ENCODE results near the gene EFEMP1. TPM values are rescaled to one million over a fixed set of nuclear protein-coding genes. Genes with fewer than 3 reads are reported as not detected.

Gene EFEMP1
- total RNA-seq, 3 donors from 2014 or later (not counting 1 experiment from before 2014, with no cell fraction given), result not detected

GRCh38 chr2:55923982-55924321, 370 bp upstream of the EFEMP1 start:
- 3% methylated on average over 7 of the region's 8 CpGs for WGBS (ENCODE audit: insufficient coverage)
- ATAC-seq (no peak), DNase-seq (no peak)
- no peaks in the 10 kb centered on the region for H3K4me1 Mint-ChIP-seq
- no peaks in the 10 kb centered on the region for H3K36me3 Mint-ChIP-seq
- no peak overlapping the region for H3K4me3 ChIP-seq (ENCODE audit: low read length)
- peaks cover 20 to 30% of the 10 kb centered on the region in 2 donors for H3K27me3 Mint-ChIP-seq (ENCODE audit: low read depth in 2 of 2)
- TF ChIP-seq CTCF (IDR thresholded peaks at IDR 0.05), result no peak
- no peaks in the 10 kb centered on the region for H3K36me3 ChIP-seq (ENCODE audit: control insufficient read depth, insufficient read depth, low read length)
- H3K27me3 ChIP-seq (ENCODE audit: control insufficient read depth, insufficient read depth, low read length), result peaks cover 24% of the 10 kb centered on the region
- H3K4me3 Mint-ChIP-seq, result no peak overlapping the region
- H3K4me1 ChIP-seq (ENCODE audit: control insufficient read depth, insufficient read depth, low read length), result peaks cover 4% of the 10 kb centered on the region
- no peak overlapping the region for H3K27ac Mint-ChIP-seq
- intact Hi-C loops (cut with micrococcal nuclease), result no loop called here
- no peaks in the 10 kb centered on the region for H3K9me3 ChIP-seq (ENCODE audit: control insufficient read depth, insufficient read depth, low read length)
- peaks cover 0 to 2% of the 10 kb centered on the region in 2 donors for H3K9me3 Mint-ChIP-seq
- H3K27ac ChIP-seq (ENCODE audit: low read length), result no peak overlapping the region

- intact Hi-C loops (cut with micrococcal nuclease), result no loop called here
- Histone ChIP-seq H3K4me1 (ENCODE audit: control insufficient read depth, insufficient read depth, low read length) (peaks cover 4% of the 10 kb centered on the region), H3K36me3 (ENCODE audit: control insufficient read depth, insufficient read depth, low read length) (no peaks in the 10 kb centered on the region), H3K27ac (ENCODE audit: low read length) (no peak overlapping the region), H3K9me3 (ENCODE audit: control insufficient read depth, insufficient read depth, low read length) (no peaks in the 10 kb centered on the region), H3K4me3 (ENCODE audit: low read length) (no peak overlapping the region), H3K27me3 (ENCODE audit: control insufficient read depth, insufficient read depth, low read length) (peaks cover 24% of the 10 kb centered on the region)
- Mint-ChIP-seq H3K4me1 (no peaks in the 10 kb centered on the region), H3K27ac (no peak overlapping the region), H3K36me3 (no peaks in the 10 kb centered on the region), H3K4me3 (no peak overlapping the region), H3K27me3 (ENCODE audit: low read depth in 2 of 2) (peaks cover 20 to 28% of the 10 kb centered on the region in 2 donors), H3K9me3 (peaks cover 0 to 2% of the 10 kb centered on the region in 2 donors)
- WGBS (ENCODE audit: insufficient coverage), result 15% methylated on average over 18 of the region's 19 CpGs
- no peak for TF ChIP-seq CTCF (IDR thresholded peaks at IDR 0.05)
- DNase-seq, result no peak
- ATAC-seq, result no peak
Observed at GRCh38 chr2:55922291-55922907, 1.2 kb downstream of the EFEMP1 start.

- 85% methylated on average over 3 of the region's 3 CpGs for WGBS (ENCODE audit: insufficient coverage)
- Mint-ChIP-seq H3K9me3 (peaks cover 0 to 2% of the 10 kb centered on the region in 2 donors), H3K4me3 (no peak overlapping the region), H3K27ac (no peak overlapping the region), H3K36me3 (no peaks in the 10 kb centered on the region), H3K27me3 (ENCODE audit: low read depth in 2 of 2) (peaks cover 16 to 20% of the 10 kb centered on the region in 2 donors), H3K4me1 (no peaks in the 10 kb centered on the region)
- H3K36me3 ChIP-seq (ENCODE audit: control insufficient read depth, insufficient read depth, low read length), result no peaks in the 10 kb centered on the region
- H3K4me1 ChIP-seq (ENCODE audit: control insufficient read depth, insufficient read depth, low read length), result peaks cover 4% of the 10 kb centered on the region
- DNase-seq (no peak), ATAC-seq (no peak)
- no peak for TF ChIP-seq CTCF (IDR thresholded peaks at IDR 0.05)
- H3K27ac ChIP-seq (ENCODE audit: low read length), result no peak overlapping the region
- H3K4me3 ChIP-seq (ENCODE audit: low read length), result no peak overlapping the region
- peaks cover 24% of the 10 kb centered on the region for H3K27me3 ChIP-seq (ENCODE audit: control insufficient read depth, insufficient read depth, low read length)
- H3K9me3 ChIP-seq (ENCODE audit: control insufficient read depth, insufficient read depth, low read length), result no peaks in the 10 kb centered on the region
- intact Hi-C loops (cut with micrococcal nuclease), result no loop called here
Observed at GRCh38 chr2:55919574-55919973, 4.0 kb downstream of the EFEMP1 start.

- no peaks in the 10 kb centered on the region for H3K36me3 Mint-ChIP-seq
- H3K27me3 Mint-ChIP-seq (ENCODE audit: low read depth in 2 of 2), result peaks cover 13 to 16% of the 10 kb centered on the region in 2 donors
- H3K4me1 Mint-ChIP-seq, result no peaks in the 10 kb centered on the region
- H3K9me3 ChIP-seq (ENCODE audit: control insufficient read depth, insufficient read depth, low read length), result no peaks in the 10 kb centered on the region
- DNase-seq (no peak), ATAC-seq (no peak)
- no peak overlapping the region for H3K4me3 ChIP-seq (ENCODE audit: low read length)
- no peak for TF ChIP-seq CTCF (IDR thresholded peaks at IDR 0.05)
- H3K9me3 Mint-ChIP-seq, result peaks cover 0 to 2% of the 10 kb centered on the region in 2 donors
- H3K4me1 ChIP-seq (ENCODE audit: control insufficient read depth, insufficient read depth, low read length), result peaks cover 4% of the 10 kb centered on the region
- no peak overlapping the region for H3K4me3 Mint-ChIP-seq
- H3K36me3 ChIP-seq (ENCODE audit: control insufficient read depth, insufficient read depth, low read length), result no peaks in the 10 kb centered on the region
- intact Hi-C loops (cut with micrococcal nuclease), result no loop called here
- no peak overlapping the region for H3K27ac ChIP-seq (ENCODE audit: low read length)
- peaks cover 19% of the 10 kb centered on the region for H3K27me3 ChIP-seq (ENCODE audit: control insufficient read depth, insufficient read depth, low read length)
- no peak overlapping the region for H3K27ac Mint-ChIP-seq
- WGBS (ENCODE audit: insufficient coverage), result 93% methylated on average over 1 of the region's 1 CpG
Observed at GRCh38 chr2:55918856-55919255, 4.7 kb downstream of the EFEMP1 start.
